ENCODE measurements around the gene PDIA6. TPM values are rescaled to one million over a fixed set of nuclear protein-coding genes. Genes with fewer than 3 reads are reported as not detected.

The PDIA6 gene
- total and polyA plus RNA-seq, 4 donors = 159 to 348 (median 246) TPM

DNA sequence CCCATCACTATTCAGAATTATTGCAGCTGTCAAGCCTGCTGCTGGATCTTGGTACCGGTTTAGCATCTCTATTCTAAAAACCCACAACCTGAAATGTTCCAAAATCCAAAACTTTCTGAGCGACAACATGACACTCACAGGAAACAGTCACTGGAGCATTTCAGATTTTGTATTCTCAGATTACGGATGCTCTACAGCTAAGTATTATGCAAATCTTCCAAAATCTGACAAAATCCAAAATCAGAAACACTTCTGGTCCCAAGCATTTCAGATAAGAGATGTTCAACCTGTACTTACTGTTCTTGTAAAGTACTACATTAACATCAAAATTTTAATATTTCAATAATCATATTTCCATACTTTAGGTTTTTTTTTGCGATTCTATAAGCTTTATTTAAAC is 12.4 kb downstream of the PDIA6 start:
- Histone ChIP-seq H3K27me3 (ENCODE audit: control insufficient read depth in 4 of 4, insufficient read depth in 4 of 4, low read length in 3 of 4) (no peaks in the 10 kb centered on the region), H3K27ac (ENCODE audit: low read depth in 1 of 2, low read length in 2 of 2) (no peak overlapping the region), H3K9me3 (ENCODE audit: control insufficient read depth in 4 of 4, low read length in 3 of 4) (no peaks in the 10 kb centered on the region), H3K4me1 (ENCODE audit: control insufficient read depth in 4 of 4, insufficient read depth in 4 of 4, low read length in 3 of 4) (peaks cover 3 to 9% (median 8%) of the 10 kb centered on the region in 4 donors), H3K9ac (ENCODE audit: low read depth in 1 of 2, low read length in 2 of 2) (no peak overlapping the region), H3K36me3 (ENCODE audit: control insufficient read depth in 4 of 4, insufficient read depth in 3 of 4, low read depth in 1 of 4, low read length in 3 of 4) (peaks cover 14 to 40% (median 34%) of the 10 kb centered on the region in 4 donors), H3K4me3 (ENCODE audit: low read depth in 1 of 3, low read length in 3 of 3) (no peak overlapping the region)
- no peak for DNase-seq (ENCODE audit: low spot score)
- 95% methylated on average over 4 of the region's 4 CpGs for WGBS
- TF ChIP-seq, protein P1, sequence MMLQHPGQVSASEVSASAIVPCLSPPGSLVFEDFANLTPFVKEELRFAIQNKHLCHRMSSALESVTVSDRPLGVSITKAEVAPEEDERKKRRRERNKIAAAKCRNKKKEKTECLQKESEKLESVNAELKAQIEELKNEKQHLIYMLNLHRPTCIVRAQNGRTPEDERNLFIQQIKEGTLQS (IDR thresholded peaks at IDR 0.05) = no peak
- TF ChIP-seq FOXA2 (IDR thresholded peaks at IDR 0.05) = no peak
- no peak for TF ChIP-seq TAF1 (conservative IDR thresholded peaks at IDR 0.05)
- no peak for TF ChIP-seq HNF4A (conservative IDR thresholded peaks at IDR 0.05)
- no peak for TF ChIP-seq YY1 (IDR thresholded peaks at IDR 0.05)

DNA sequence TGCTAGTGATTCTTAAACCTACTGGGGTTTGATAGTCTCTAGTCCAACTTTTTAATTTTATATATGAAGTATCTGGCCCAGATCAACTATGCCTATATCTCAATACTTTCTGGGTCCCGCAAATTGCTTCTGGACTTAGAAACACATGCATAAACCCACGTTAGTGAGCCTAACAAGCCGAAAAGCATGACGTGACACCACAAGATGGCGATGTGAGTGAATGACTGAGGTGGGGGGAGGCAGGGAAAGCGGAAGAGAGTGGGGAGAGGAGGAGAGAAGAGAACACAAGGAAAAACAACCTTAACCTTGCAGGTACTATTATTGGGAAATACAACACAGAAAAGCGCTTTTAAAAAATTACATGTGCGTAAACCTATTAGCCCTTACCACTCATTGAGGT is 13.8 kb downstream of the PDIA6 start:
- Histone ChIP-seq H3K4me3 (ENCODE audit: low read depth in 1 of 3, low read length in 3 of 3) (no peak overlapping the region), H3K27ac (ENCODE audit: low read depth in 1 of 2, low read length in 2 of 2) (no peak overlapping the region), H3K9ac (ENCODE audit: low read depth in 1 of 2, low read length in 2 of 2) (no peak overlapping the region), H3K27me3 (ENCODE audit: control insufficient read depth in 4 of 4, insufficient read depth in 4 of 4, low read length in 3 of 4) (no peaks in the 10 kb centered on the region), H3K4me1 (ENCODE audit: control insufficient read depth in 4 of 4, insufficient read depth in 4 of 4, low read length in 3 of 4) (peaks cover 3 to 9% (median 8%) of the 10 kb centered on the region in 4 donors), H3K36me3 (ENCODE audit: control insufficient read depth in 4 of 4, insufficient read depth in 3 of 4, low read depth in 1 of 4, low read length in 3 of 4) (peaks cover 15 to 43% (median 38%) of the 10 kb centered on the region in 4 donors), H3K9me3 (ENCODE audit: control insufficient read depth in 4 of 4, low read length in 3 of 4) (no peaks in the 10 kb centered on the region)
- no peak for DNase-seq (ENCODE audit: low spot score)
- 89% methylated on average over 8 of the region's 8 CpGs for WGBS
- TF ChIP-seq JUND (IDR thresholded peaks at IDR 0.05) (no peak), NR2F2 (IDR thresholded peaks at IDR 0.05) (no peak), HNF4A (conservative IDR thresholded peaks at IDR 0.05) (no peak), EGR1 (IDR thresholded peaks at IDR 0.05; ENCODE audit: low read depth in 2 of 2) (no peak), FOXA1 (IDR thresholded peaks at IDR 0.05) (no peak), HNF4G (IDR thresholded peaks at IDR 0.05) (no peak), FOXA2 (IDR thresholded peaks at IDR 0.05) (no peak), TAF1 (conservative IDR thresholded peaks at IDR 0.05) (no peak), YY1 (IDR thresholded peaks at IDR 0.05) (no peak), GABPA (IDR thresholded peaks at IDR 0.05 in 1 of 2, conservative IDR thresholded peaks at IDR 0.05 in 1 of 2) (no peak), RXRA (IDR thresholded peaks at IDR 0.05) (no peak), SP1 (IDR thresholded peaks at IDR 0.05) (no peak)
- TF ChIP-seq, protein P2, sequence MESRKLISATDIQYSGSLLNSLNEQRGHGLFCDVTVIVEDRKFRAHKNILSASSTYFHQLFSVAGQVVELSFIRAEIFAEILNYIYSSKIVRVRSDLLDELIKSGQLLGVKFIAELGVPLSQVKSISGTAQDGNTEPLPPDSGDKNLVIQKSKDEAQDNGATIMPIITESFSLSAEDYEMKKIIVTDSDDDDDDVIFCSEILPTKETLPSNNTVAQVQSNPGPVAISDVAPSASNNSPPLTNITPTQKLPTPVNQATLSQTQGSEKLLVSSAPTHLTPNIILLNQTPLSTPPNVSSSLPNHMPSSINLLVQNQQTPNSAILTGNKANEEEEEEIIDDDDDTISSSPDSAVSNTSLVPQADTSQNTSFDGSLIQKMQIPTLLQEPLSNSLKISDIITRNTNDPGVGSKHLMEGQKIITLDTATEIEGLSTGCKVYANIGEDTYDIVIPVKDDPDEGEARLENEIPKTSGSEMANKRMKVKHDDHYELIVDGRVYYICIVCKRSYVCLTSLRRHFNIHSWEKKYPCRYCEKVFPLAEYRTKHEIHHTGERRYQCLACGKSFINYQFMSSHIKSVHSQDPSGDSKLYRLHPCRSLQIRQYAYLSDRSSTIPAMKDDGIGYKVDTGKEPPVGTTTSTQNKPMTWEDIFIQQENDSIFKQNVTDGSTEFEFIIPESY (IDR thresholded peaks at IDR 0.05) = no peak
- TF ChIP-seq, protein P3, sequence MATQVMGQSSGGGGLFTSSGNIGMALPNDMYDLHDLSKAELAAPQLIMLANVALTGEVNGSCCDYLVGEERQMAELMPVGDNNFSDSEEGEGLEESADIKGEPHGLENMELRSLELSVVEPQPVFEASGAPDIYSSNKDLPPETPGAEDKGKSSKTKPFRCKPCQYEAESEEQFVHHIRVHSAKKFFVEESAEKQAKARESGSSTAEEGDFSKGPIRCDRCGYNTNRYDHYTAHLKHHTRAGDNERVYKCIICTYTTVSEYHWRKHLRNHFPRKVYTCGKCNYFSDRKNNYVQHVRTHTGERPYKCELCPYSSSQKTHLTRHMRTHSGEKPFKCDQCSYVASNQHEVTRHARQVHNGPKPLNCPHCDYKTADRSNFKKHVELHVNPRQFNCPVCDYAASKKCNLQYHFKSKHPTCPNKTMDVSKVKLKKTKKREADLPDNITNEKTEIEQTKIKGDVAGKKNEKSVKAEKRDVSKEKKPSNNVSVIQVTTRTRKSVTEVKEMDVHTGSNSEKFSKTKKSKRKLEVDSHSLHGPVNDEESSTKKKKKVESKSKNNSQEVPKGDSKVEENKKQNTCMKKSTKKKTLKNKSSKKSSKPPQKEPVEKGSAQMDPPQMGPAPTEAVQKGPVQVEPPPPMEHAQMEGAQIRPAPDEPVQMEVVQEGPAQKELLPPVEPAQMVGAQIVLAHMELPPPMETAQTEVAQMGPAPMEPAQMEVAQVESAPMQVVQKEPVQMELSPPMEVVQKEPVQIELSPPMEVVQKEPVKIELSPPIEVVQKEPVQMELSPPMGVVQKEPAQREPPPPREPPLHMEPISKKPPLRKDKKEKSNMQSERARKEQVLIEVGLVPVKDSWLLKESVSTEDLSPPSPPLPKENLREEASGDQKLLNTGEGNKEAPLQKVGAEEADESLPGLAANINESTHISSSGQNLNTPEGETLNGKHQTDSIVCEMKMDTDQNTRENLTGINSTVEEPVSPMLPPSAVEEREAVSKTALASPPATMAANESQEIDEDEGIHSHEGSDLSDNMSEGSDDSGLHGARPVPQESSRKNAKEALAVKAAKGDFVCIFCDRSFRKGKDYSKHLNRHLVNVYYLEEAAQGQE (IDR thresholded peaks at IDR 0.05) = no peak
- TF ChIP-seq, protein P4, sequence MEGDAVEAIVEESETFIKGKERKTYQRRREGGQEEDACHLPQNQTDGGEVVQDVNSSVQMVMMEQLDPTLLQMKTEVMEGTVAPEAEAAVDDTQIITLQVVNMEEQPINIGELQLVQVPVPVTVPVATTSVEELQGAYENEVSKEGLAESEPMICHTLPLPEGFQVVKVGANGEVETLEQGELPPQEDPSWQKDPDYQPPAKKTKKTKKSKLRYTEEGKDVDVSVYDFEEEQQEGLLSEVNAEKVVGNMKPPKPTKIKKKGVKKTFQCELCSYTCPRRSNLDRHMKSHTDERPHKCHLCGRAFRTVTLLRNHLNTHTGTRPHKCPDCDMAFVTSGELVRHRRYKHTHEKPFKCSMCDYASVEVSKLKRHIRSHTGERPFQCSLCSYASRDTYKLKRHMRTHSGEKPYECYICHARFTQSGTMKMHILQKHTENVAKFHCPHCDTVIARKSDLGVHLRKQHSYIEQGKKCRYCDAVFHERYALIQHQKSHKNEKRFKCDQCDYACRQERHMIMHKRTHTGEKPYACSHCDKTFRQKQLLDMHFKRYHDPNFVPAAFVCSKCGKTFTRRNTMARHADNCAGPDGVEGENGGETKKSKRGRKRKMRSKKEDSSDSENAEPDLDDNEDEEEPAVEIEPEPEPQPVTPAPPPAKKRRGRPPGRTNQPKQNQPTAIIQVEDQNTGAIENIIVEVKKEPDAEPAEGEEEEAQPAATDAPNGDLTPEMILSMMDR (IDR thresholded peaks at IDR 0.05; ENCODE audit: low read depth, low read length, missing input control) = no peak
- TF ChIP-seq, protein P5, sequence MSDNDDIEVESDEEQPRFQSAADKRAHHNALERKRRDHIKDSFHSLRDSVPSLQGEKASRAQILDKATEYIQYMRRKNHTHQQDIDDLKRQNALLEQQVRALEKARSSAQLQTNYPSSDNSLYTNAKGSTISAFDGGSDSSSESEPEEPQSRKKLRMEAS (IDR thresholded peaks at IDR 0.05) = no peak
